Hepatocyte (in vitro differentiated cells): Measurements from ENCODE around the gene NOS1AP. TPM values are rescaled to one million over a fixed set of nuclear protein-coding genes. Genes with fewer than 3 reads are reported as not detected.

Experiments
- DNase-seq: peaks from one replicate; pipeline ENCODE4 v3.0.0-alpha.2; 2016; ENCODE audit warnings: low spot score
- H2AFZ ChIP-seq: fragments of 200-600 bp; sonication (generic); 2 replicates; pipeline ENCODE4 v1.6.0; 2016; ENCODE audit warnings: antibody characterized with exemption, mild to moderate bottlenecking
- H3K27ac ChIP-seq: fragments of 200-600 bp; sonication (generic); 2 replicates; pipeline ENCODE4 v1.5.1; 2016; ENCODE audit warnings: mild to moderate bottlenecking
- H3K27me3 ChIP-seq: fragments of 200-600 bp; sonication (generic); 2 replicates; pipeline ENCODE4 v1.6.1; 2016
- H3K36me3 ChIP-seq: fragments of 200-600 bp; sonication (generic); replicated peaks from 2 replicates; pipeline ENCODE4 v1.5.1; 2016; ENCODE audit warnings: low read depth; ENCODE audit not compliant: insufficient read depth
- H3K4me1 ChIP-seq: fragments of 200-600 bp; sonication (generic); 2 replicates; pipeline ENCODE4 v1.5.1; 2016; ENCODE audit warnings: mild to moderate bottlenecking, moderate library complexity; ENCODE audit not compliant: insufficient read depth
- H3K4me2 ChIP-seq: fragments of 200-600 bp; sonication (generic); 2 replicates; pipeline ENCODE4 v1.6.0; 2016
- H3K4me3 ChIP-seq: fragments of 200-600 bp; sonication (generic); 2 replicates; pipeline ENCODE4 v1.5.1; 2016; ENCODE audit warnings: mild to moderate bottlenecking
- H3K79me2 ChIP-seq: fragments of 200-600 bp; sonication (generic); 2 replicates; pipeline ENCODE4 v1.6.0; 2017; ENCODE audit warnings: mild to moderate bottlenecking
- H3K9me2 ChIP-seq: fragments of 200-600 bp; sonication (generic); replicated peaks from 2 replicates; pipeline ENCODE4 v1.6.0; 2017; ENCODE audit warnings: mild to moderate bottlenecking; ENCODE audit not compliant: insufficient read depth
- H3K9me3 ChIP-seq: fragments of 200-600 bp; sonication (generic); 2 replicates; pipeline ENCODE4 v1.5.1; 2016; ENCODE audit warnings: low read depth, mild to moderate bottlenecking
- H4K20me1 ChIP-seq: fragments of 200-600 bp; sonication (generic); 2 replicates; pipeline ENCODE4 v1.6.0; 2016; ENCODE audit warnings: mild to moderate bottlenecking; ENCODE audit not compliant: insufficient read depth, poor library complexity, severe bottlenecking
- CTCF ChIP-seq: fragments of 200-600 bp; sonication (generic); IDR thresholded peaks from 2 replicates; pipeline ENCODE4 v1.5.1; 2016; ENCODE audit warnings: antibody characterized with exemption, mild to moderate bottlenecking; ENCODE audit not compliant: poor library complexity
- EZH2 ChIP-seq: fragments of 200-600 bp; sonication (generic); IDR thresholded peaks from 2 replicates; pipeline ENCODE4 v1.6.1; 2016; ENCODE audit warnings: antibody characterized with exemption, mild to moderate bottlenecking, borderline replicate concordance
- EZH2phosphoT487 ChIP-seq: fragments of 200-600 bp; sonication (generic); IDR thresholded peaks from one replicate; pipeline ENCODE4 v1.6.1; 2018; ENCODE audit warnings: antibody characterized with exemption, mild to moderate bottlenecking, low read depth, moderate library complexity; ENCODE audit not compliant: unreplicated experiment, severe bottlenecking
- WGBS: methylation state at CpG from one replicate; pipeline ENCODE4 v1.1.6; 2016; ENCODE audit warnings: low lambda C conversion rate; ENCODE audit errors: missing lambda C conversion rate; 5-methylcytosine and 5-hydroxymethylcytosine counted together
- polyA plus RNA-seq: library from polyadenylated mRNA; unstranded; fragments of >200 nt; fragmentation: Nextera tagmentation; extraction: Ambion mirVana; gene quantifications from 2 replicates; pipeline ENCODE4 v1.2.1, GENCODE V29; 2016
- total RNA-seq: library from RNA; depleted of rRNA; stranded (reverse); fragments of >200 nt; gene quantifications from 2 replicates; pipeline ENCODE4 v1.2.3, GENCODE V29; 2014

The NOS1AP gene
- total and polyA plus RNA-seq, 2 experiments from 2014 or later = 0.97 to 4.4 TPM

- H4K20me1 ChIP-seq = no peaks in the 10 kb centered on the region
- peak overlapping the region; percentile 88 for H3K27ac ChIP-seq
Observed at GRCh38 chr1:162380061-162380846, 310.8 kb downstream of the NOS1AP start.

GRCh38 chr1:162381383-162381782, 311.9 kb downstream of the NOS1AP start, which contains the start of gene C1orf226:
C1orf226 (plus strand) TSS chr1:162381728; CDS start chr1:162381902, 174 bp downstream.
- peaks cover 14% of the 10 kb centered on the region for H3K4me1 ChIP-seq
- no peak within 1 kb of the TSS for H2AFZ ChIP-seq
- H3K36me3 ChIP-seq = no peaks in the 10 kb centered on the region
- no peaks in the 10 kb centered on the region for H4K20me1 ChIP-seq
- no peak within 1 kb of the TSS for H3K4me3 ChIP-seq
- TF ChIP-seq EZH2phosphoT487 (no peak), EZH2 (no peak), CTCF (no peak)
- DNase-seq = peak; percentile 76
- no peaks in the 10 kb centered on the region for H3K27me3 ChIP-seq
- H3K4me2 ChIP-seq = peak within 1 kb of the TSS; percentile 53
- H3K9me2 ChIP-seq = no peaks in the 10 kb centered on the region
- H3K9me3 ChIP-seq = no peaks in the 10 kb centered on the region
- WGBS = 83% methylated on average over 3 of the region's 3 CpGs
- peak within 1 kb of the TSS; percentile 98 for H3K27ac ChIP-seq
- no peaks in the 10 kb centered on the region for H3K79me2 ChIP-seq

More at GRCh38 chr1:162380061-162380846, 310.8 kb downstream of the NOS1AP start:
- no peak overlapping the region for H3K4me3 ChIP-seq
- 84% methylated on average over 6 of the region's 6 CpGs for WGBS
- no peaks in the 10 kb centered on the region for H3K9me2 ChIP-seq
- no peak for DNase-seq
- no peaks in the 10 kb centered on the region for H3K79me2 ChIP-seq
- no peak overlapping the region for H2AFZ ChIP-seq
- no peaks in the 10 kb centered on the region for H3K27me3 ChIP-seq
- no peaks in the 10 kb centered on the region for H3K36me3 ChIP-seq
- no peak overlapping the region for H3K4me2 ChIP-seq
- no peaks in the 10 kb centered on the region for H3K9me3 ChIP-seq
- H3K4me1 ChIP-seq = peaks cover 14% of the 10 kb centered on the region
- TF ChIP-seq CTCF (no peak), EZH2phosphoT487 (no peak), EZH2 (no peak)

GRCh38 chr1:162381941-162382750, 312.7 kb downstream of the NOS1AP start:
- H3K79me2 ChIP-seq = no peaks in the 10 kb centered on the region
- H3K36me3 ChIP-seq = no peaks in the 10 kb centered on the region
- no peaks in the 10 kb centered on the region for H3K9me3 ChIP-seq
- H3K27ac ChIP-seq = peak overlapping the region; percentile 98
- no peaks in the 10 kb centered on the region for H3K27me3 ChIP-seq
- no peak overlapping the region for H3K4me3 ChIP-seq
- H3K4me1 ChIP-seq = peaks cover 14% of the 10 kb centered on the region
- H3K9me2 ChIP-seq = no peaks in the 10 kb centered on the region
- H4K20me1 ChIP-seq = no peaks in the 10 kb centered on the region
- H3K4me2 ChIP-seq = peak overlapping the region; percentile 53
- DNase-seq = no peak
- no peak for TF ChIP-seq EZH2
- TF ChIP-seq CTCF = no peak
- no peak for TF ChIP-seq EZH2phosphoT487
- no peak overlapping the region for H2AFZ ChIP-seq
- WGBS = 85% methylated on average over 13 of the region's 13 CpGs
